Colonic mucosa (tissue), 4 donors: ENCODE measurements around the gene MLX. TPM values are rescaled to one million over a fixed set of nuclear protein-coding genes. Genes with fewer than 3 reads are reported as not detected.
"Not testable (repeated sequence)": the region's sequence is repeated elsewhere in the genome, so short reads cannot be mapped to it uniquely, and the experiment has no call there.

Experiments
- DNase-seq: peaks from one replicate; pipeline ENCODE4 v3.0.0-alpha.2; 2020
- H3K27ac ChIP-seq: fragments of 200-600 bp; one replicate; pipeline ENCODE4 v1.8.0; 2021
- H3K27me3 ChIP-seq: fragments of 200-600 bp; one replicate; pipeline ENCODE4 v1.8.0; 2021
- H3K36me3 ChIP-seq: fragments of 200-600 bp; one replicate; pipeline ENCODE4 v1.8.0; 2021
- H3K4me1 ChIP-seq: fragments of 200-600 bp; one replicate; pipeline ENCODE4 v1.8.0; 2021; ENCODE audit warnings: mild to moderate bottlenecking
- H3K4me3 ChIP-seq: fragments of 200-600 bp; one replicate; pipeline ENCODE4 v1.8.0; 2021
- H3K9ac ChIP-seq, 2 donors: one replicate each; pipeline ENCODE4 v1.7.0; 2013; ENCODE audit warnings: control low read depth in 2 of 2, low read depth in 2 of 2, low read length in 2 of 2
- H3K9me3 ChIP-seq: fragments of 200-600 bp; one replicate; pipeline ENCODE4 v1.8.0; 2021
- intact Hi-C: fragments of 100-400 bp; cut with DNase I; formaldehyde crosslinking; loops from one replicate; pipeline ENCODE4 v1.14.1; 2022
- total RNA-seq, 2 donors: library from RNA; stranded (reverse); fragmentation: NEBNext Ultra II Directional in 1 of 2; extraction: Animal tissue kit (Norgen Biotek cat#: 25700) in 1 of 2; gene quantifications; one replicate each; pipeline ENCODE4 v1.2.1, GENCODE V29; 2021
- TF ChIP-seq, protein P1 (sequence below): fragments of 200-600 bp; IDR thresholded peaks from one replicate; pipeline ENCODE4 v1.8.0; 2022; ENCODE audit warnings: antibody characterized with exemption, mild to moderate bottlenecking
- donor health status: healthy.
- donor health status: DM: no; HTN: no; CAD: no.
- donor health status: DM: no; HTN: no; CAD: no.

Gene MLX
- total RNA-seq, 2 donors from 2014 or later, result 79.6 to 83.0 TPM

DNA sequence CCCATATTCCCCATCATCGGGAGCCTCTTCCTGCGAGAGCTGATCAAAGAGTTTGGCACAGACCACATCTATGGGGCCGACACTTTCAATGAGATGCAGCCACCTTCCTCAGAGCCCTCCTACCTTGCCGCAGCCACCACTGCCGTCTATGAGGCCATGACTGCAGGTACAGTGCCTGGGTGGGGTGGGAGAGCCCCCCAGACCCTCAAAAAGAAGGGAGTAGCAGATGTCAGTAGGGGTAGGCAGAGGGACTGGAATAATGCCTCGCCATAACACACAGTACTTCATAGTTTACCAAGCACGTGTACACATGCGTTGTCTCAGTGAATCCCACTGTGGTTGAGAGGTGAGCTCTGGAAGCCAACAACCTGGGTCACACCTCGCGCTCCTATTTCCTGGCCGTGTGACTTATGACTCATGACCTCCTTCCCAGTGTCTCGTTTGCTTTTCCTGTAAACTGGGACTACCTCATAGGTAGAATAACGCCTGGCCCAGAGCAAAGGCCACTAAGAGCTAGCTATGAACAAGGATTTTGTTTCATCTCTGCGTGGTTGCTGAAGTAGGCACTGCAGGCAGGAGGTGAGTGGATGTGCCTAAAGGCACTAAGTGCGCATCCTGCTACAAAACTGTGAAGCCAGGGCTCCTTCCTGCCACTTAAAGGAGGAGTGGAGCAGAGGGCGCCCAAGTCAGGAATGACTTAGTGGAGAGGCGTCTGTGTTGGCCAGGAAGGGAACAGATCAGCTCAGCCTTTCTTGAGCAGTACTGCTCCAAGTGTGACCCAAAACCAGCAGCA is 25.7 kb upstream of the MLX start:
- Histone ChIP-seq H3K4me3 (no peak overlapping the region), H3K27me3 (no peaks in the 10 kb centered on the region), H3K4me1 (peaks cover 18% of the 10 kb centered on the region), H3K27ac (peak overlapping the region; percentile 72), H3K9ac (peak overlapping the region in 1 of 2 donors; percentile 55), H3K9me3 (no peaks in the 10 kb centered on the region), H3K36me3 (no peaks in the 10 kb centered on the region)
- TF ChIP-seq, protein P1, sequence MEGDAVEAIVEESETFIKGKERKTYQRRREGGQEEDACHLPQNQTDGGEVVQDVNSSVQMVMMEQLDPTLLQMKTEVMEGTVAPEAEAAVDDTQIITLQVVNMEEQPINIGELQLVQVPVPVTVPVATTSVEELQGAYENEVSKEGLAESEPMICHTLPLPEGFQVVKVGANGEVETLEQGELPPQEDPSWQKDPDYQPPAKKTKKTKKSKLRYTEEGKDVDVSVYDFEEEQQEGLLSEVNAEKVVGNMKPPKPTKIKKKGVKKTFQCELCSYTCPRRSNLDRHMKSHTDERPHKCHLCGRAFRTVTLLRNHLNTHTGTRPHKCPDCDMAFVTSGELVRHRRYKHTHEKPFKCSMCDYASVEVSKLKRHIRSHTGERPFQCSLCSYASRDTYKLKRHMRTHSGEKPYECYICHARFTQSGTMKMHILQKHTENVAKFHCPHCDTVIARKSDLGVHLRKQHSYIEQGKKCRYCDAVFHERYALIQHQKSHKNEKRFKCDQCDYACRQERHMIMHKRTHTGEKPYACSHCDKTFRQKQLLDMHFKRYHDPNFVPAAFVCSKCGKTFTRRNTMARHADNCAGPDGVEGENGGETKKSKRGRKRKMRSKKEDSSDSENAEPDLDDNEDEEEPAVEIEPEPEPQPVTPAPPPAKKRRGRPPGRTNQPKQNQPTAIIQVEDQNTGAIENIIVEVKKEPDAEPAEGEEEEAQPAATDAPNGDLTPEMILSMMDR, result no peak
- peak; percentile 75 for DNase-seq
- intact Hi-C loops, result no loop called here

- Histone ChIP-seq H3K4me1 (peaks cover 13% of the 10 kb centered on the region), H3K36me3 (no peaks in the 10 kb centered on the region), H3K9me3 (no peaks in the 10 kb centered on the region), H3K4me3 (no peak overlapping the region), H3K9ac (no peak overlapping the region), H3K27ac (no peak overlapping the region), H3K27me3 (no peaks in the 10 kb centered on the region)
- DNase-seq, result no peak
- TF ChIP-seq, protein P1, result no peak
- intact Hi-C loops, result no loop called here
Observed at GRCh38 chr17:42543190-42544079, 23.5 kb upstream of the MLX start.

GRCh38 chr17:42544874-42545283 is 22.0 kb upstream of the MLX start:
- H3K36me3 ChIP-seq, result no peaks in the 10 kb centered on the region
- no peak for DNase-seq
- intact Hi-C loops, result no loop called here

GRCh38 chr17:42545755-42546505 is 21.0 kb upstream of the MLX start:
- H3K27ac ChIP-seq, H3K36me3 ChIP-seq, H3K4me3 ChIP-seq, DNase-seq, intact Hi-C loops, H3K9ac ChIP-seq, H3K27me3 ChIP-seq, H3K9me3 ChIP-seq: not testable (repeated sequence)
- H3K4me1 ChIP-seq, result peaks cover 12% of the 10 kb centered on the region

More at GRCh38 chr17:42544874-42545283, 22.0 kb upstream of the MLX start:
- Histone ChIP-seq H3K4me3 (no peak overlapping the region), H3K9ac (no peak overlapping the region), H3K27ac (no peak overlapping the region), H3K27me3 (no peaks in the 10 kb centered on the region), H3K9me3 (no peaks in the 10 kb centered on the region), H3K4me1 (peaks cover 13% of the 10 kb centered on the region)
- TF ChIP-seq, protein P1, result no peak

DNA sequence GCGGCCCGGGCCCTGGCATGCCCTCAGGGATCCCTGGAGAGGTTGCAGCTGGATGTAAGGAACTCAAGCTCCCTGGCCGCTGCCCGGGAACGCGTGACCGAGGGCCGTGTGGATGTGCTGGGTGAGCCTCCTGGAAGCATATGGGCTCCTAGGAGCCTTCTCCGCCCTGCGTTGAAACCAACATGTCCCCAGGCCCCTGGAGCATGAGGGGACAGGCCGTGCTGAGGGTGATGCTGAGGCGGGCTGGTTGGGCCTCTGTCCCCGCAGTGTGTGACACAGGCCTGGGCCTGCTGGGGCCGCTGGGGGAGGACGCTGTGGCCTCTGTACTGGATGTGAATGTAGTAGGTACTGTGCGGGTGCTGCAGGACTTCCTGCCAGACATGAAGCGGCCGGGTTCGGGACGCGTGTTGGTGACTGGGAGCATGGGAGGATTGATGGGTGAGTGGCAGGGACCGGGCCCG is 19.9 kb upstream of the MLX start:
- no peak for DNase-seq
- Histone ChIP-seq H3K4me3 (no peak overlapping the region), H3K27ac (no peak overlapping the region), H3K4me1 (peaks cover 3% of the 10 kb centered on the region), H3K36me3 (no peaks in the 10 kb centered on the region), H3K9ac (no peak overlapping the region), H3K9me3 (no peaks in the 10 kb centered on the region), H3K27me3 (no peaks in the 10 kb centered on the region)
- TF ChIP-seq, protein P1, result no peak
- intact Hi-C loops, result no loop called here
